ENCODE results near the gene RALGAPB. TPM values are rescaled to one million over a fixed set of nuclear protein-coding genes. Genes with fewer than 3 reads are reported as not detected.
"Not testable (repeated sequence)": the region's sequence is repeated elsewhere in the genome, so short reads cannot be mapped to it uniquely, and the experiment has no call there.

Gene RALGAPB
- total RNA-seq, 1 experiment from 2014 or later = 36.7 TPM

DNA sequence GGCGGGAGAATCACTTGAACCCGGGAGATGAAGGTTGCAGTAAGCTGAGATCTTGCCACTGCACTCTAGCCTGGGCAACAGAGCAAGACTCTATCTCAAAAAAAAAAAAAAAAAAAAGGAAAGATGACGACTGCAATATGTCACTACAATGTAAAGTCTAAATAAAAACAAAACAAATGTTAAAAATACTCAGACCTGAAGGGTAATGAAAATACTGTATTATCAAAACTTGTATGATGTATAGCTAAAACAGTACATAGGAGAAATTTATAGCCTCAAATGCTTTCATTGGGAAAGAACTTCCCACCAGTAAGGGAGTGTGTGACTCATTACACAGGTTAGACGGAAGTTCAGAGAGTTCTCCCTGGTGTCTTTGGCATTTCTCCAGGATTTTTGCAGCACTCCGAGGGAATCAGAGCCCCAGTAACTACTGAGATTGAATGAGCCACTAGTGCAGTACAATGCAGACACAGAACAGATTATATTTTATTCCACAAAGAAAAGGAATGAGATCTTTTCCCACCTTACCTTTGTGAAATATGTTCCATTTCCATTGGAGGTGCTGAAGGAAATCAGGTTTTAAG is 12.5 kb upstream of the RALGAPB start (continued):
- TF ChIP-seq, protein P1, sequence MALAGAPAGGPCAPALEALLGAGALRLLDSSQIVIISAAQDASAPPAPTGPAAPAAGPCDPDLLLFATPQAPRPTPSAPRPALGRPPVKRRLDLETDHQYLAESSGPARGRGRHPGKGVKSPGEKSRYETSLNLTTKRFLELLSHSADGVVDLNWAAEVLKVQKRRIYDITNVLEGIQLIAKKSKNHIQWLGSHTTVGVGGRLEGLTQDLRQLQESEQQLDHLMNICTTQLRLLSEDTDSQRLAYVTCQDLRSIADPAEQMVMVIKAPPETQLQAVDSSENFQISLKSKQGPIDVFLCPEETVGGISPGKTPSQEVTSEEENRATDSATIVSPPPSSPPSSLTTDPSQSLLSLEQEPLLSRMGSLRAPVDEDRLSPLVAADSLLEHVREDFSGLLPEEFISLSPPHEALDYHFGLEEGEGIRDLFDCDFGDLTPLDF (CRISPR knock-in tag; IDR thresholded peaks at IDR 0.05) = no peak

DNA sequence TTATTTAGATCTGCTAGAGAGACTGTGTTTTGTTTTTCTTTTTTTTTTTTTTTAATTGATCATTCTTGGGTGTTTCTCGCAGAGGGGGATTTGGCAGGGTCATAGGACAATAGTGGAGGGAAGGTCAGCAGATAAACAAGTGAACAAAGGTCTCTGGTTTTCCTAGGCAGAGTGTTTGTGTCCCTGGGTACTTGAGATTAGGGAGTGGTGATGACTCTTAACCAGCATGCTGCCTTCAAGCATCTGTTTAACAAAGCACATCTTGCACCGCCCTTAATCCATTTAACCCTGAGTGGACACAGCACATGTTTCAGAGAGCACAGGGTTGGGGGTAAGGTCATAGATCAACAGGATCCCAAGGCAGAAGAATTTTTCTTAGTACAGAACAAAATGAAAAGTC is 12.0 kb upstream of the RALGAPB start:
- POLR2A ChIA-PET; H3K4me1 Mint-ChIP-seq; H3K9me3 Mint-ChIP-seq; H3K27me3 Mint-ChIP-seq (ENCODE audit: low read depth); ATAC-seq; H3K27ac Mint-ChIP-seq; H3K4me3 Mint-ChIP-seq; CTCF ChIA-PET; H3K36me3 Mint-ChIP-seq; DNase-seq (ENCODE audit: low spot score): not testable (repeated sequence)

DNA sequence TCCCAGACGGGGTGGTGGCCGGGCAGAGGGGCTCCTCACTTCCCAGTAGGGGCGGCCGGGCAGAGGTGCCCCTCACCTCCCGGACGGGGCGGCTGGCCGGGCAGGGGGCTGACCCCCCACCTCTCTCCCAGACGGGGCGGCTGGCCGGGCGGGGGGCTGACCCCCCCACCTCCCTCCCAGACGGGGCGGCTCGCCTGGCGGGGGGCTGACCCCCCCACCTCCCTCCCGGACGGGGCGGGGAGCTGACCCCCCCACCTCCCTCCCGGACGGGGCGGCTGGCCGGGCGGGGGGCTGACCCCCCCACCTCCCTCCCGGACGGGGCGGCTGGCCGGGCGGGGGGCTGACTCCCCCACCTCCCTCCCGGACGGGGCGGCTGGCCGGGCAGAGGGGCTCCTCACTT is 11.5 kb upstream of the RALGAPB start:
- H3K4me1 Mint-ChIP-seq; H3K27ac Mint-ChIP-seq; H3K4me3 Mint-ChIP-seq; ATAC-seq; H3K27me3 Mint-ChIP-seq (ENCODE audit: low read depth); H3K36me3 Mint-ChIP-seq; CTCF ChIA-PET; H3K9me3 Mint-ChIP-seq; POLR2A ChIA-PET; DNase-seq (ENCODE audit: low spot score): not testable (repeated sequence)

DNA sequence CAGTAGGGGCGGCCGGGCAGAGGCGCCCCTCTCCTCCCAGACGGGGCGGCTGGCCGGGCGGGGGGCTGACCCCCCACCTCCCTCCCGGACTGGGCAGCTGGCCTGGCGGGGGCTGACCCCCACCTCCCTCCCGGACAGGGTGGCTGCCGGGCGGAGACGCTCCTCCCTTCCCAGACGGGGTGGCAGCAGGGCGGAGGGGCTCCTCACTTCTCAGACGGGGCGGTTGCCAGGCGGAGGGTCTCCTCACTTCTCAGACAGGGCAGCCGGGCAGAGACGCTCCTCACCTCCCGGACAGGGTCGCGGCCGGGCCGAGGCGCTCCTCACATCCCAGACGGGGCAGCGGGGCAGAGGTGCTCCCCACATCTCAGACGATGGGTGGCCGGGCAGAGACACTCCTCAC is 11.1 kb upstream of the RALGAPB start:
- H3K27ac Mint-ChIP-seq; H3K27me3 Mint-ChIP-seq (ENCODE audit: low read depth); H3K4me3 Mint-ChIP-seq; H3K9me3 Mint-ChIP-seq; ATAC-seq; H3K36me3 Mint-ChIP-seq; DNase-seq (ENCODE audit: low spot score); CTCF ChIA-PET; H3K4me1 Mint-ChIP-seq; POLR2A ChIA-PET: not testable (repeated sequence)

DNA sequence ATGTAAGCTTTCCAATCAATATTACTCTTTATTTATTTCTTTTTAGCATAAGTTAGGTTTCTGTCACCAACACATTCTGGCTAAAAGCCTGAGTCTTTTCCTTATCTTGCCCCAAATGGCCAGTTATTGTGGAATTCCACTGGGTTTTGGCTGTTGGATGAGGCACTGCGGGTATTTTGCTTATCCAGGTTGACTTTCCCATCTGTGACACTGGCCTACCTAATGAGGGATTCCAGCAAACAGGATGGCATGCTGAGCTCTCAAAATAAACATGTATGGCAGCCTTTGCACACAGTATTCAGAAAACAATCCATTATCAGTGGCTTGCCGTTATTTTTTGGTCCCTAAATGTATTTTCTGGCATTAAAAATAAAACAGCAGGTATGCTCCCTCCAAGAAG is 6.5 kb upstream of the RALGAPB start:
- Mint-ChIP-seq H3K27ac (no peak overlapping the region), H3K4me3 (no peak overlapping the region), H3K4me1 (no peaks in the 10 kb centered on the region), H3K27me3 (ENCODE audit: low read depth) (no peaks in the 10 kb centered on the region; the same call in 1 of the 2 replicates), H3K9me3 (no peaks in the 10 kb centered on the region), H3K36me3 (no peaks in the 10 kb centered on the region; the same call in 1 of the 2 replicates)
- DNase-seq (ENCODE audit: low spot score) = no peak
- no peak for ATAC-seq
- CTCF ChIA-PET = no interaction called here
- TF ChIP-seq TEAD4 (CRISPR knock-in tag; IDR thresholded peaks at IDR 0.05) (no peak), TEAD1 (CRISPR knock-in tag; IDR thresholded peaks at IDR 0.05) (no peak), CBFB (CRISPR knock-in tag; IDR thresholded peaks at IDR 0.05; ENCODE audit: low read depth) (no peak), ZNF671 (CRISPR knock-in tag; IDR thresholded peaks at IDR 0.05) (no peak), GRHL2 (CRISPR knock-in tag; IDR thresholded peaks at IDR 0.05; ENCODE audit: insufficient replicate concordance, severe bottlenecking) (no peak), FOXP1 (CRISPR knock-in tag; IDR thresholded peaks at IDR 0.05; ENCODE audit: borderline replicate concordance) (no peak), SOX15 (CRISPR knock-in tag; IDR thresholded peaks at IDR 0.05) (no peak), JUN (CRISPR knock-in tag; IDR thresholded peaks at IDR 0.05) (no peak), GTF2I (CRISPR knock-in tag; conservative IDR thresholded peaks at IDR 0.05) (no peak)
- TF ChIP-seq, protein P1 (CRISPR knock-in tag; IDR thresholded peaks at IDR 0.05) = no peak
- TF ChIP-seq, protein P2, sequence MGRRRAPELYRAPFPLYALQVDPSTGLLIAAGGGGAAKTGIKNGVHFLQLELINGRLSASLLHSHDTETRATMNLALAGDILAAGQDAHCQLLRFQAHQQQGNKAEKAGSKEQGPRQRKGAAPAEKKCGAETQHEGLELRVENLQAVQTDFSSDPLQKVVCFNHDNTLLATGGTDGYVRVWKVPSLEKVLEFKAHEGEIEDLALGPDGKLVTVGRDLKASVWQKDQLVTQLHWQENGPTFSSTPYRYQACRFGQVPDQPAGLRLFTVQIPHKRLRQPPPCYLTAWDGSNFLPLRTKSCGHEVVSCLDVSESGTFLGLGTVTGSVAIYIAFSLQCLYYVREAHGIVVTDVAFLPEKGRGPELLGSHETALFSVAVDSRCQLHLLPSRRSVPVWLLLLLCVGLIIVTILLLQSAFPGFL (CRISPR knock-in tag; IDR thresholded peaks at IDR 0.05; ENCODE audit: borderline replicate concordance) = no peak
- TF ChIP-seq, protein P3, sequence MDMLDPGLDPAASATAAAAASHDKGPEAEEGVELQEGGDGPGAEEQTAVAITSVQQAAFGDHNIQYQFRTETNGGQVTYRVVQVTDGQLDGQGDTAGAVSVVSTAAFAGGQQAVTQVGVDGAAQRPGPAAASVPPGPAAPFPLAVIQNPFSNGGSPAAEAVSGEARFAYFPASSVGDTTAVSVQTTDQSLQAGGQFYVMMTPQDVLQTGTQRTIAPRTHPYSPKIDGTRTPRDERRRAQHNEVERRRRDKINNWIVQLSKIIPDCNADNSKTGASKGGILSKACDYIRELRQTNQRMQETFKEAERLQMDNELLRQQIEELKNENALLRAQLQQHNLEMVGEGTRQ (CRISPR knock-in tag; IDR thresholded peaks at IDR 0.05) = no peak
- TF ChIP-seq, protein P4, sequence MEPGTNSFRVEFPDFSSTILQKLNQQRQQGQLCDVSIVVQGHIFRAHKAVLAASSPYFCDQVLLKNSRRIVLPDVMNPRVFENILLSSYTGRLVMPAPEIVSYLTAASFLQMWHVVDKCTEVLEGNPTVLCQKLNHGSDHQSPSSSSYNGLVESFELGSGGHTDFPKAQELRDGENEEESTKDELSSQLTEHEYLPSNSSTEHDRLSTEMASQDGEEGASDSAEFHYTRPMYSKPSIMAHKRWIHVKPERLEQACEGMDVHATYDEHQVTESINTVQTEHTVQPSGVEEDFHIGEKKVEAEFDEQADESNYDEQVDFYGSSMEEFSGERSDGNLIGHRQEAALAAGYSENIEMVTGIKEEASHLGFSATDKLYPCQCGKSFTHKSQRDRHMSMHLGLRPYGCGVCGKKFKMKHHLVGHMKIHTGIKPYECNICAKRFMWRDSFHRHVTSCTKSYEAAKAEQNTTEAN (CRISPR knock-in tag; IDR thresholded peaks at IDR 0.05) = no peak
- TF ChIP-seq, protein P5, sequence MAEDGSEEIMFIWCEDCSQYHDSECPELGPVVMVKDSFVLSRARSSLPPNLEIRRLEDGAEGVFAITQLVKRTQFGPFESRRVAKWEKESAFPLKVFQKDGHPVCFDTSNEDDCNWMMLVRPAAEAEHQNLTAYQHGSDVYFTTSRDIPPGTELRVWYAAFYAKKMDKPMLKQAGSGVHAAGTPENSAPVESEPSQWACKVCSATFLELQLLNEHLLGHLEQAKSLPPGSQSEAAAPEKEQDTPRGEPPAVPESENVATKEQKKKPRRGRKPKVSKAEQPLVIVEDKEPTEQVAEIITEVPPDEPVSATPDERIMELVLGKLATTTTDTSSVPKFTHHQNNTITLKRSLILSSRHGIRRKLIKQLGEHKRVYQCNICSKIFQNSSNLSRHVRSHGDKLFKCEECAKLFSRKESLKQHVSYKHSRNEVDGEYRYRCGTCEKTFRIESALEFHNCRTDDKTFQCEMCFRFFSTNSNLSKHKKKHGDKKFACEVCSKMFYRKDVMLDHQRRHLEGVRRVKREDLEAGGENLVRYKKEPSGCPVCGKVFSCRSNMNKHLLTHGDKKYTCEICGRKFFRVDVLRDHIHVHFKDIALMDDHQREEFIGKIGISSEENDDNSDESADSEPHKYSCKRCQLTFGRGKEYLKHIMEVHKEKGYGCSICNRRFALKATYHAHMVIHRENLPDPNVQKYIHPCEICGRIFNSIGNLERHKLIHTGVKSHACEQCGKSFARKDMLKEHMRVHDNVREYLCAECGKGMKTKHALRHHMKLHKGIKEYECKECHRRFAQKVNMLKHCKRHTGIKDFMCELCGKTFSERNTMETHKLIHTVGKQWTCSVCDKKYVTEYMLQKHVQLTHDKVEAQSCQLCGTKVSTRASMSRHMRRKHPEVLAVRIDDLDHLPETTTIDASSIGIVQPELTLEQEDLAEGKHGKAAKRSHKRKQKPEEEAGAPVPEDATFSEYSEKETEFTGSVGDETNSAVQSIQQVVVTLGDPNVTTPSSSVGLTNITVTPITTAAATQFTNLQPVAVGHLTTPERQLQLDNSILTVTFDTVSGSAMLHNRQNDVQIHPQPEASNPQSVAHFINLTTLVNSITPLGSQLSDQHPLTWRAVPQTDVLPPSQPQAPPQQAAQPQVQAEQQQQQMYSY (CRISPR knock-in tag; IDR thresholded peaks at IDR 0.05) = no peak
- TF ChIP-seq, protein P6, sequence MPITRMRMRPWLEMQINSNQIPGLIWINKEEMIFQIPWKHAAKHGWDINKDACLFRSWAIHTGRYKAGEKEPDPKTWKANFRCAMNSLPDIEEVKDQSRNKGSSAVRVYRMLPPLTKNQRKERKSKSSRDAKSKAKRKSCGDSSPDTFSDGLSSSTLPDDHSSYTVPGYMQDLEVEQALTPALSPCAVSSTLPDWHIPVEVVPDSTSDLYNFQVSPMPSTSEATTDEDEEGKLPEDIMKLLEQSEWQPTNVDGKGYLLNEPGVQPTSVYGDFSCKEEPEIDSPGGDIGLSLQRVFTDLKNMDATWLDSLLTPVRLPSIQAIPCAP (CRISPR knock-in tag; IDR thresholded peaks at IDR 0.05) = no peak
- TF ChIP-seq, protein P7, sequence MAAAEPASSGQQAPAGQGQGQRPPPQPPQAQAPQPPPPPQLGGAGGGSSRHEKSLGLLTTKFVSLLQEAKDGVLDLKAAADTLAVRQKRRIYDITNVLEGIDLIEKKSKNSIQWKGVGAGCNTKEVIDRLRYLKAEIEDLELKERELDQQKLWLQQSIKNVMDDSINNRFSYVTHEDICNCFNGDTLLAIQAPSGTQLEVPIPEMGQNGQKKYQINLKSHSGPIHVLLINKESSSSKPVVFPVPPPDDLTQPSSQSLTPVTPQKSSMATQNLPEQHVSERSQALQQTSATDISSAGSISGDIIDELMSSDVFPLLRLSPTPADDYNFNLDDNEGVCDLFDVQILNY (CRISPR knock-in tag; IDR thresholded peaks at IDR 0.05) = no peak
- POLR2A ChIA-PET = no interaction called here
